ENCODE data around the gene ROR1. TPM values are rescaled to one million over a fixed set of nuclear protein-coding genes. Genes with fewer than 3 reads are reported as not detected.

The ROR1 gene
- total and polyA plus RNA-seq, 5 donors from 2014 or later, result not detected

GRCh38 chr1:63857478-63857877, 83.7 kb downstream of the ROR1 start:
- no peaks in the 10 kb centered on the region for H3K4me1 Mint-ChIP-seq
- ATAC-seq (ENCODE audit: low read depth in 2 of 2), result no peak
- H3K4me3 Mint-ChIP-seq, result no peak overlapping the region
- H3K36me3 ChIP-seq (ENCODE audit: control insufficient read depth, insufficient read depth, low read length), result no peaks in the 10 kb centered on the region
- H3K27me3 Mint-ChIP-seq, result peaks cover 2% of the 10 kb centered on the region
- no peaks in the 10 kb centered on the region for H3K36me3 Mint-ChIP-seq
- H3K27ac Mint-ChIP-seq, result no peak overlapping the region
- H3K4me1 ChIP-seq (ENCODE audit: control insufficient read depth, insufficient read depth, low read length, poor library complexity, severe bottlenecking), result no peaks in the 10 kb centered on the region
- H3K27me3 ChIP-seq (ENCODE audit: control insufficient read depth, insufficient read depth, low read length), result no peaks in the 10 kb centered on the region
- DNase-seq, result no peak
- H3K27ac ChIP-seq (ENCODE audit: insufficient read depth, low read length, poor library complexity, severe bottlenecking), result no peak overlapping the region
- H3K9me3 ChIP-seq (ENCODE audit: control insufficient read depth in 2 of 2, low read length in 2 of 2), result peaks cover 0 to 2% of the 10 kb centered on the region in 2 experiments
- peaks cover 0 to 11% (median 0%) of the 10 kb centered on the region in 7 donors for H3K9me3 Mint-ChIP-seq
- no peak overlapping the region for H3K4me3 ChIP-seq (ENCODE audit: low read depth, low read length)

GRCh38 chr1:63858153-63858552, 84.3 kb downstream of the ROR1 start:
- Mint-ChIP-seq H3K4me3 (no peak overlapping the region), H3K27ac (no peak overlapping the region), H3K27me3 (peaks cover 4% of the 10 kb centered on the region), H3K4me1 (no peaks in the 10 kb centered on the region), H3K36me3 (no peaks in the 10 kb centered on the region), H3K9me3 (peaks cover 0 to 11% (median 0%) of the 10 kb centered on the region in 7 donors)
- Histone ChIP-seq H3K27me3 (ENCODE audit: control insufficient read depth, insufficient read depth, low read length) (no peaks in the 10 kb centered on the region), H3K27ac (ENCODE audit: insufficient read depth, low read length, poor library complexity, severe bottlenecking) (no peak overlapping the region), H3K4me1 (ENCODE audit: control insufficient read depth, insufficient read depth, low read length, poor library complexity, severe bottlenecking) (no peaks in the 10 kb centered on the region), H3K9me3 (ENCODE audit: control insufficient read depth in 2 of 2, low read length in 2 of 2) (peaks cover 0 to 2% of the 10 kb centered on the region in 2 experiments), H3K36me3 (ENCODE audit: control insufficient read depth, insufficient read depth, low read length) (no peaks in the 10 kb centered on the region), H3K4me3 (ENCODE audit: low read depth, low read length) (no peak overlapping the region)
- no peak for ATAC-seq (ENCODE audit: low read depth in 2 of 2)
- no peak for DNase-seq

GRCh38 chr1:63859480-63860275, 85.9 kb downstream of the ROR1 start:
- H3K4me1 ChIP-seq (ENCODE audit: control insufficient read depth, insufficient read depth, low read length, poor library complexity, severe bottlenecking), result no peaks in the 10 kb centered on the region
- no peaks in the 10 kb centered on the region for H3K36me3 ChIP-seq (ENCODE audit: control insufficient read depth, insufficient read depth, low read length)
- DNase-seq, result no peak
- H3K36me3 Mint-ChIP-seq, result no peaks in the 10 kb centered on the region
- H3K9me3 ChIP-seq (ENCODE audit: control insufficient read depth in 2 of 2, low read length in 2 of 2), result peaks cover 0 to 2% of the 10 kb centered on the region in 2 experiments
- no peaks in the 10 kb centered on the region for H3K27me3 ChIP-seq (ENCODE audit: control insufficient read depth, insufficient read depth, low read length)
- no peak overlapping the region for H3K27ac ChIP-seq (ENCODE audit: insufficient read depth, low read length, poor library complexity, severe bottlenecking)
- H3K27me3 Mint-ChIP-seq, result peaks cover 4% of the 10 kb centered on the region
- H3K9me3 Mint-ChIP-seq, result peaks cover 0 to 11% (median 0%) of the 10 kb centered on the region in 7 donors
- no peak for ATAC-seq (ENCODE audit: low read depth in 2 of 2)
- no peak overlapping the region for H3K4me3 Mint-ChIP-seq
- no peaks in the 10 kb centered on the region for H3K4me1 Mint-ChIP-seq
- no peak overlapping the region for H3K4me3 ChIP-seq (ENCODE audit: low read depth, low read length)
- no peak overlapping the region for H3K27ac Mint-ChIP-seq

- Mint-ChIP-seq H3K4me3 (no peak overlapping the region), H3K9me3 (peaks cover 0 to 8% (median 0%) of the 10 kb centered on the region in 7 donors), H3K4me1 (no peaks in the 10 kb centered on the region), H3K27me3 (peaks cover 4% of the 10 kb centered on the region), H3K36me3 (no peaks in the 10 kb centered on the region), H3K27ac (no peak overlapping the region)
- Histone ChIP-seq H3K27ac (ENCODE audit: insufficient read depth, low read length, poor library complexity, severe bottlenecking) (no peak overlapping the region), H3K4me1 (ENCODE audit: control insufficient read depth, insufficient read depth, low read length, poor library complexity, severe bottlenecking) (no peaks in the 10 kb centered on the region), H3K27me3 (ENCODE audit: control insufficient read depth, insufficient read depth, low read length) (no peaks in the 10 kb centered on the region), H3K4me3 (ENCODE audit: low read depth, low read length) (no peak overlapping the region), H3K9me3 (ENCODE audit: control insufficient read depth in 2 of 2, low read length in 2 of 2) (peaks cover 0 to 2% of the 10 kb centered on the region in 2 experiments), H3K36me3 (ENCODE audit: control insufficient read depth, insufficient read depth, low read length) (no peaks in the 10 kb centered on the region)
- DNase-seq (no peak), ATAC-seq (ENCODE audit: low read depth in 2 of 2) (no peak)
Measured at GRCh38 chr1:63861052-63861691, 87.4 kb downstream of the ROR1 start.

- H3K27ac ChIP-seq (ENCODE audit: insufficient read depth, low read length, poor library complexity, severe bottlenecking), result no peak overlapping the region
- Mint-ChIP-seq H3K4me1 (no peaks in the 10 kb centered on the region), H3K9me3 (no peaks in the 10 kb centered on the region)
Measured at GRCh38 chr1:63863145-63863544, 89.3 kb downstream of the ROR1 start.

GRCh38 chr1:63864224-63864641, 90.4 kb downstream of the ROR1 start:
- peaks cover 4% of the 10 kb centered on the region for H3K27me3 Mint-ChIP-seq
- Histone ChIP-seq H3K36me3 (ENCODE audit: control insufficient read depth, insufficient read depth, low read length) (no peaks in the 10 kb centered on the region), H3K9me3 (ENCODE audit: control insufficient read depth in 2 of 2, low read length in 2 of 2) (no peaks in the 10 kb centered on the region), H3K27ac (ENCODE audit: insufficient read depth, low read length, poor library complexity, severe bottlenecking) (no peak overlapping the region), H3K27me3 (ENCODE audit: control insufficient read depth, insufficient read depth, low read length) (no peaks in the 10 kb centered on the region), H3K4me1 (ENCODE audit: control insufficient read depth, insufficient read depth, low read length, poor library complexity, severe bottlenecking) (no peaks in the 10 kb centered on the region), H3K4me3 (ENCODE audit: low read depth, low read length) (no peak overlapping the region)
- no peak for DNase-seq
- no peak for ATAC-seq (ENCODE audit: low read depth in 2 of 2)
- no peaks in the 10 kb centered on the region for H3K4me1 Mint-ChIP-seq
- H3K27ac Mint-ChIP-seq, result no peak overlapping the region
- H3K36me3 Mint-ChIP-seq, result no peaks in the 10 kb centered on the region
- no peak overlapping the region for H3K4me3 Mint-ChIP-seq
- no peaks in the 10 kb centered on the region for H3K9me3 Mint-ChIP-seq

More at GRCh38 chr1:63863145-63863544, 89.3 kb downstream of the ROR1 start:
- Mint-ChIP-seq H3K36me3 (no peaks in the 10 kb centered on the region), H3K4me3 (no peak overlapping the region), H3K27ac (no peak overlapping the region), H3K27me3 (peaks cover 4% of the 10 kb centered on the region)
- DNase-seq (no peak), ATAC-seq (ENCODE audit: low read depth in 2 of 2) (no peak)
- Histone ChIP-seq H3K27me3 (ENCODE audit: control insufficient read depth, insufficient read depth, low read length) (no peaks in the 10 kb centered on the region), H3K4me3 (ENCODE audit: low read depth, low read length) (no peak overlapping the region), H3K9me3 (ENCODE audit: control insufficient read depth in 2 of 2, low read length in 2 of 2) (no peaks in the 10 kb centered on the region), H3K36me3 (ENCODE audit: control insufficient read depth, insufficient read depth, low read length) (no peaks in the 10 kb centered on the region), H3K4me1 (ENCODE audit: control insufficient read depth, insufficient read depth, low read length, poor library complexity, severe bottlenecking) (no peaks in the 10 kb centered on the region)

- Histone ChIP-seq H3K36me3 (ENCODE audit: control insufficient read depth, insufficient read depth, low read length) (no peaks in the 10 kb centered on the region), H3K4me1 (ENCODE audit: control insufficient read depth, insufficient read depth, low read length, poor library complexity, severe bottlenecking) (no peaks in the 10 kb centered on the region), H3K4me3 (ENCODE audit: low read depth, low read length) (no peak overlapping the region), H3K27ac (ENCODE audit: insufficient read depth, low read length, poor library complexity, severe bottlenecking) (no peak overlapping the region), H3K27me3 (ENCODE audit: control insufficient read depth, insufficient read depth, low read length) (no peaks in the 10 kb centered on the region), H3K9me3 (ENCODE audit: control insufficient read depth in 2 of 2, low read length in 2 of 2) (no peaks in the 10 kb centered on the region)
- Mint-ChIP-seq H3K27ac (no peak overlapping the region), H3K4me1 (no peaks in the 10 kb centered on the region), H3K9me3 (no peaks in the 10 kb centered on the region), H3K36me3 (no peaks in the 10 kb centered on the region), H3K4me3 (no peak overlapping the region), H3K27me3 (peaks cover 4% of the 10 kb centered on the region)
- ATAC-seq (ENCODE audit: low read depth in 2 of 2), result no peak
- DNase-seq, result no peak
Measured at GRCh38 chr1:63865561-63865960, 91.7 kb downstream of the ROR1 start.

Measured in CD4-positive, CD25-positive, alpha-beta regulatory T cell (primary cell).